ENCODE results near the gene ZNF135. TPM values are rescaled to one million over a fixed set of nuclear protein-coding genes. Genes with fewer than 3 reads are reported as not detected.

Gene ZNF135
- total and polyA plus RNA-seq, 4 donors, result 2.1 to 12.8 (median 5.0) TPM

Other genes with a start within 250 kb of the ZNF135 start
- 1 to 10 TPM; 8.0 to 8.5 TPM for gene ZNF552, start 244.4 kb upstream of the ZNF135 start, total RNA-seq
- 1 to 10 TPM; 4.5 to 6.1 TPM for gene ZNF552, start 244.4 kb upstream of the ZNF135 start, polyA plus RNA-seq
- gene ZNF587B, start 229.0 kb upstream of the ZNF135 start, total RNA-seq, result 10 to 100 TPM; 14.1 to 15.8 TPM
- 1 to 10 TPM; 1.5 to 4.6 TPM for gene ZNF587B, start 229.0 kb upstream of the ZNF135 start, polyA plus RNA-seq
- 10 to 100 TPM; 24.9 to 40.8 TPM for gene ZNF587, start 209.4 kb upstream of the ZNF135 start, total RNA-seq
- gene ZNF587, start 209.4 kb upstream of the ZNF135 start, polyA plus RNA-seq, result 1 to 10 TPM; 3.4 to 9.6 TPM
- gene ZNF814, start 170.2 kb upstream of the ZNF135 start, total RNA-seq, result 10 to 100 TPM; 11.1 to 15.1 TPM
- 1 to 10 TPM; 1.1 to 6.1 TPM for gene ZNF814, start 170.2 kb upstream of the ZNF135 start, polyA plus RNA-seq
- 10 to 100 TPM; 15.7 to 23.5 TPM for gene ZNF417, start 142.7 kb upstream of the ZNF135 start, total RNA-seq
- 1 to 10 TPM; 2.0 to 4.2 TPM for gene ZNF417, start 142.7 kb upstream of the ZNF135 start, polyA plus RNA-seq
- 10 to 100 TPM in 1 of 2 donors, 1 to 10 TPM in 1; 5.2 to 10.1 TPM for gene ZNF418, start 123.9 kb upstream of the ZNF135 start, total RNA-seq
- 1 to 10 TPM; 1.6 to 4.9 TPM for gene ZNF418, start 123.9 kb upstream of the ZNF135 start, polyA plus RNA-seq
- 1 to 10 TPM; 5.7 to 6.7 TPM for gene ZNF256, start 111.6 kb upstream of the ZNF135 start, total RNA-seq
- gene ZNF256, start 111.6 kb upstream of the ZNF135 start, polyA plus RNA-seq, result 1 to 10 TPM in 1 of 2 donors, under 1 TPM in 1; 0.75 to 3.7 TPM
- 1 to 10 TPM; 1.0 to 2.0 TPM for gene C19orf18, start 84.7 kb upstream of the ZNF135 start, total RNA-seq
- 1 to 10 TPM in 1 of 2 donors, not detected in 1; 2.9 TPM for gene C19orf18, start 84.7 kb upstream of the ZNF135 start, polyA plus RNA-seq
- gene ZNF606, start 56.5 kb upstream of the ZNF135 start, total RNA-seq, result 10 to 100 TPM in 1 of 2 donors, 1 to 10 TPM in 1; 9.9 to 21.0 TPM
- gene ZNF606, start 56.5 kb upstream of the ZNF135 start, polyA plus RNA-seq, result 10 to 100 TPM in 1 of 2 donors, 1 to 10 TPM in 1; 4.8 to 12.0 TPM
- not detected for gene ZSCAN1, start 25.3 kb upstream of the ZNF135 start, total RNA-seq
- under 1 TPM in 1 of 2 donors, not detected in 1; 0.23 TPM for gene ZSCAN1, start 25.3 kb upstream of the ZNF135 start, polyA plus RNA-seq
- gene ZSCAN18, start 38.9 kb downstream of the ZNF135 start, total RNA-seq, result 10 to 100 TPM; 58.6 to 62.7 TPM
- 100 to 1,000 TPM in 1 of 2 donors, 10 to 100 TPM in 1; 24.0 to 104 TPM for gene ZSCAN18, start 38.9 kb downstream of the ZNF135 start, polyA plus RNA-seq
- 10 to 100 TPM in 1 of 2 donors, 1 to 10 TPM in 1; 9.4 to 10.6 TPM for gene ZNF329, start 91.5 kb downstream of the ZNF135 start, total RNA-seq
- 1 to 10 TPM; 4.1 to 5.5 TPM for gene ZNF329, start 91.5 kb downstream of the ZNF135 start, polyA plus RNA-seq
- gene ZNF274, start 123.8 kb downstream of the ZNF135 start, total RNA-seq, result 10 to 100 TPM; 25.5 to 26.0 TPM
- 10 to 100 TPM in 1 of 2 donors, 1 to 10 TPM in 1; 4.1 to 14.6 TPM for gene ZNF274, start 123.8 kb downstream of the ZNF135 start, polyA plus RNA-seq
- gene ZNF544, start 169.6 kb downstream of the ZNF135 start, total RNA-seq, result 10 to 100 TPM; 16.5 to 26.2 TPM
- gene ZNF544, start 169.6 kb downstream of the ZNF135 start, polyA plus RNA-seq, result 10 to 100 TPM; 11.2 to 15.4 TPM
- gene ZNF8, start 219.7 kb downstream of the ZNF135 start, total RNA-seq, result 1 to 10 TPM; 5.9 to 7.8 TPM
- 1 to 10 TPM in 1 of 2 donors, under 1 TPM in 1; 0.38 to 1.9 TPM for gene ZNF8, start 219.7 kb downstream of the ZNF135 start, polyA plus RNA-seq
- gene ERVK3-1, start 246.1 kb downstream of the ZNF135 start, total RNA-seq, result 10 to 100 TPM; 33.6 to 34.3 TPM
- 10 to 100 TPM; 26.4 to 48.1 TPM for gene ERVK3-1, start 246.1 kb downstream of the ZNF135 start, polyA plus RNA-seq